Keratinocyte (primary cell): ENCODE results near the gene CDH16. TPM values are rescaled to one million over a fixed set of nuclear protein-coding genes. Genes with fewer than 3 reads are reported as not detected.

Experiments used
- DNase-seq: peaks from one replicate; pipeline ENCODE4 v3.0.0-alpha.2; 2011; ENCODE audit warnings: low read depth, missing footprints, low spot score
- FAIRE-seq: peaks from 2 replicates; lab custom pipeline; 2011; peaks lifted over from hg19 to GRCh38; lab: Jason Lieb, UNC
- H2AFZ ChIP-seq: 2 replicates; pipeline ENCODE4 v1.6.0; 2012; ENCODE audit warnings: low read length, control low read depth, inconsistent platforms; ENCODE audit not compliant: control insufficient read depth
- H3K27ac ChIP-seq: 2 replicates; pipeline ENCODE4 v1.5.1; 2011; ENCODE audit warnings: low read length; ENCODE audit not compliant: control insufficient read depth, insufficient read depth
- H3K27me3 ChIP-seq: 3 replicates; pipeline ENCODE4 v1.6.0; 2011; ENCODE audit warnings: low read length; ENCODE audit not compliant: control insufficient read depth, insufficient read depth; ENCODE audit errors: extremely low read depth
- H3K36me3 ChIP-seq, 2 experiments: 2 replicates in 1 of 2; 3 replicates in 1 of 2; pipeline ENCODE4 v1.5.1; 2011; ENCODE audit warnings: low read length in 2 of 2, mild to moderate bottlenecking in 1 of 2; ENCODE audit not compliant: control insufficient read depth in 2 of 2, insufficient read depth in 2 of 2; ENCODE audit errors: extremely low read depth in 1 of 2
- H3K4me1 ChIP-seq: 3 replicates; pipeline ENCODE4 v1.5.1; 2011; ENCODE audit warnings: low read length; ENCODE audit not compliant: control insufficient read depth, insufficient read depth; ENCODE audit errors: extremely low read depth
- H3K4me2 ChIP-seq: 3 replicates; pipeline ENCODE4 v1.6.0; 2011; ENCODE audit warnings: low read depth, low read length; ENCODE audit not compliant: control insufficient read depth, insufficient read depth; ENCODE audit errors: extremely low read depth
- H3K4me3 ChIP-seq, 3 experiments: fragments of 200-600 bp in 1 of 3; sonication (generic) in 1 of 3; 2 replicates in 2 of 3; 3 replicates in 1 of 3; pipeline ENCODE4 v1.5.1; 2011 to 2016; ENCODE audit warnings: low read length in 3 of 3, mild to moderate bottlenecking in 3 of 3, control low read depth in 2 of 3, inconsistent platforms in 1 of 3, low read depth in 1 of 3, mixed read lengths in 1 of 3, mixed run types in 1 of 3, moderate library complexity in 1 of 3; ENCODE audit not compliant: control insufficient read depth in 2 of 3, insufficient read depth in 2 of 3; ENCODE audit errors: extremely low read depth in 1 of 3
- H3K79me2 ChIP-seq: 2 replicates; pipeline ENCODE4 v1.6.0; 2012; ENCODE audit warnings: low read length; ENCODE audit not compliant: control insufficient read depth, insufficient read depth
- H3K9ac ChIP-seq: 3 replicates; pipeline ENCODE4 v1.6.0; 2011; ENCODE audit warnings: low read length; ENCODE audit not compliant: control insufficient read depth, insufficient read depth; ENCODE audit errors: extremely low read depth
- H3K9me1 ChIP-seq: 3 replicates; pipeline ENCODE4 v1.6.0; 2011; ENCODE audit warnings: low read length; ENCODE audit not compliant: control insufficient read depth, insufficient read depth; ENCODE audit errors: extremely low read depth
- H3K9me3 ChIP-seq: 2 replicates; pipeline ENCODE4 v1.5.1; 2012; ENCODE audit warnings: low read depth, low read length; ENCODE audit not compliant: control insufficient read depth
- H4K20me1 ChIP-seq: 3 replicates; pipeline ENCODE4 v1.6.0; 2011; ENCODE audit warnings: low read length; ENCODE audit not compliant: control insufficient read depth, insufficient read depth; ENCODE audit errors: extremely low read depth
- CTCF ChIP-seq, 3 experiments: IDR thresholded peaks in 1 of 3; conservative IDR thresholded peaks in 1 of 3; optimal IDR thresholded peaks in 1 of 3; 2 replicates in 2 of 3; 3 replicates in 1 of 3; pipeline versions ENCODE3 to v1.5.1; 2011; ENCODE audit warnings: low read length in 3 of 3, mild to moderate bottlenecking in 3 of 3, moderate library complexity in 2 of 3, control low read depth in 1 of 3, inconsistent platforms in 1 of 3; ENCODE audit not compliant: insufficient read depth in 2 of 3; ENCODE audit errors: extremely low read depth in 1 of 3
- EZH2 ChIP-seq: IDR thresholded peaks from one replicate; pipeline ENCODE4 v1.6.1; 2012; ENCODE audit warnings: inconsistent platforms, mild to moderate bottlenecking, low read length, moderate library complexity
- dilution Hi-C: fragments of 300-500 bp; cut with MboI; formaldehyde crosslinking; loops from one replicate; pipeline ENCODE4 v1.7.0; 2020; ENCODE audit warnings: low sequenced_read_pairs; ENCODE audit not compliant: extremely low pct_ligation_motif_present
- polyA plus RNA-seq, 5 experiments: library from polyadenylated mRNA; depleted of rRNA in 3 of 5; stranded (reverse) in 3 of 5; stranded (forward) in 1 of 5; unstranded in 1 of 5; fragments of >200 nt; gene quantifications; 1 replicate in 1 of 5; 2 replicates in 3 of 5; 3 replicates in 1 of 5; pipeline versions ENCODE4 v1.2.1 to v1.2.3, GENCODE V29; 2011 to 2012; ENCODE audit warnings: missing spikeins in 2 of 5, low read depth in 1 of 5, low replicate concordance in 1 of 5

The CDH16 gene
- polyA plus RNA-seq, 1 donor (not counting 4 experiments of a cell fraction or from before 2014, with no cell fraction given) = 0.45 TPM

- H3K27me3 ChIP-seq = peaks cover 3% of the 10 kb centered on the region
- peaks cover 19% of the 10 kb centered on the region for H3K4me1 ChIP-seq
- dilution Hi-C loops = no loop called here
- no peaks in the 10 kb centered on the region for H3K9me3 ChIP-seq
- no peak overlapping the region for H3K9ac ChIP-seq
- H3K4me2 ChIP-seq = no peak overlapping the region
- no peak for DNase-seq
- no peak overlapping the region for H3K4me3 ChIP-seq
- no peaks in the 10 kb centered on the region for H3K79me2 ChIP-seq
- no peak for FAIRE-seq
- no peaks in the 10 kb centered on the region for H4K20me1 ChIP-seq
- H2AFZ ChIP-seq = no peak overlapping the region
- no peak for TF ChIP-seq CTCF (optimal IDR thresholded peaks at IDR 0.05 in 1 of 3, IDR thresholded peaks at IDR 0.05 in 1 of 3, conservative IDR thresholded peaks at IDR 0.05 in 1 of 3; ENCODE audit: extremely low read depth in 1 of 3, insufficient read depth in 2 of 3, low read length in 3 of 3)
- no peak for TF ChIP-seq EZH2
- no peaks in the 10 kb centered on the region for H3K36me3 ChIP-seq
- H3K9me1 ChIP-seq = no peaks in the 10 kb centered on the region
- H3K27ac ChIP-seq = no peak overlapping the region
Measured at GRCh38 chr16:66908116-66908515, 10.6 kb downstream of the CDH16 start.

DNA sequence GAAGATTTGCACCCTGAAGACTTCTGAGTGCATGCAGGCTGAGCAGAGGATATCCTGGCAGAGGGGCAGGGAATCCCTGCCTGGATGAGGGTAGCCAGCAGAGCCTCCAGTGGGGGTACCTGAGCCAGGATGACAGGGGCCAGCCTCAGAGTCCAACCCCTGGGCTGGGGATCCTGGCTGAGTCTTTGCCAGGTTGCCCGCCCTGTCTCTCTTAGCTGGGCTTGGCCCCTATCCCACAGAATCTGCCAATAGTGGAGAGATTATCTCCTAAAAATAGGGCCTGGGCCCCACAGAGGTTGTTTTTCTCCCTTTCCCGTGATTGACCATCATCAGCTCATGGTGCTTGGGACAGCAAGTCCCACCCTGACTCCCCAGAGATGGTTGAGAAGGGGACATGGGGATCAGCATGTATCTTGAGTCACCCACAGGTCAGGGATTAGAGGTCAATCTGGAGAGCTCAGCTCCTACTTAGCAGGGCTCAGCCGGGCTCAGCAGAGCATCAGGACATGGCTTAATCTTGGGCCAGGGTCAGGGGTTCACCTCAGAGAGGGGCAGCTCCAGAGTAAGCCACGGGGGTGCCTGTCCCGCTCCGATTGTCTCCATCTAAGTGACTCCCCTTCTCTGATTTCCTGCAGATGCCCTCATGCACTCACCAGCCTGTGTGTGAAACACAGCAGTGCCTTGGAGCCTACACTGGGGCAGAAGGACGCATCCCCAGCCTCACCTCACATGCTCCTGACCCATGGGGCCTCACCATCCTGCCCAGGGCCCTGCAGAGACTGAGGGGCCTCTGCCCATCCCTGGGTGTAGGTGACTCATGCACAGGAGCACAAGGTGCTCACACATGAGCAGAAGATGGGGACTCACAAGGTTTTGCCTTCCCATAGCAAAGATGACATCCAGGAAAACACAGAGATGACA is 11.5 kb downstream of the CDH16 start:
- Histone ChIP-seq H3K27ac (no peak overlapping the region), H3K36me3 (no peaks in the 10 kb centered on the region), H3K4me3 (no peak overlapping the region), H2AFZ (no peak overlapping the region), H3K4me2 (no peak overlapping the region), H3K4me1 (peaks cover 19% of the 10 kb centered on the region), H3K79me2 (no peaks in the 10 kb centered on the region), H3K27me3 (peaks cover 3% of the 10 kb centered on the region), H3K9me3 (no peaks in the 10 kb centered on the region), H4K20me1 (no peaks in the 10 kb centered on the region), H3K9me1 (no peaks in the 10 kb centered on the region), H3K9ac (no peak overlapping the region)
- no peak for TF ChIP-seq CTCF (optimal IDR thresholded peaks at IDR 0.05 in 1 of 3, IDR thresholded peaks at IDR 0.05 in 1 of 3, conservative IDR thresholded peaks at IDR 0.05 in 1 of 3; ENCODE audit: extremely low read depth in 1 of 3, insufficient read depth in 2 of 3, low read length in 3 of 3)
- TF ChIP-seq EZH2 = no peak
- DNase-seq (no peak), FAIRE-seq (no peak)
- dilution Hi-C loops = no loop called here
